GM04503 (cell line): ENCODE data around the gene TYMP.
"Not testable (repeated sequence)": the region's sequence is repeated elsewhere in the genome, so short reads cannot be mapped to it uniquely, and the experiment has no call there.

Source experiments
- DNase-seq: peaks from one replicate; pipeline ENCODE4 v3.0.0-alpha.2; 2012; ENCODE audit warnings: low read depth

The TYMP gene

GRCh38 chr22:50537765-50538164 lies 8.0 kb upstream of the TYMP start:
- DNase-seq = no peak

GRCh38 chr22:50536226-50536625 lies 6.4 kb upstream of the TYMP start:
- no peak for DNase-seq

GRCh38 chr22:50535113-50535512 lies 5.3 kb upstream of the TYMP start:
- DNase-seq = no peak

GRCh38 chr22:50533856-50534711 lies 4.3 kb upstream of the TYMP start:
- DNase-seq = not testable (repeated sequence)

GRCh38 chr22:50532824-50533796 lies 3.3 kb upstream of the TYMP start:
- DNase-seq = no peak

GRCh38 chr22:50531962-50532674 lies 2.3 kb upstream of the TYMP start:
- no peak for DNase-seq

- no peak for DNase-seq
Observed at GRCh38 chr22:50531546-50531961, 1.7 kb upstream of the TYMP start.

- DNase-seq = no peak
Observed at GRCh38 chr22:50530877-50531545, 1.2 kb upstream of the TYMP start.

GRCh38 chr22:50530580-50530876 lies 716 bp upstream of the TYMP start:
- DNase-seq = no peak

GRCh38 chr22:50529416-50529896 lies 356 bp downstream of the TYMP start:
- DNase-seq = no peak

- DNase-seq = no peak
Observed at GRCh38 chr22:50528682-50529415, 963 bp downstream of the TYMP start.

- no peak for DNase-seq
Observed at GRCh38 chr22:50527921-50528681, 1.7 kb downstream of the TYMP start.

- DNase-seq = no peak
Observed at GRCh38 chr22:50526834-50527801, 2.7 kb downstream of the TYMP start.

- DNase-seq = no peak
Observed at GRCh38 chr22:50526108-50526833, 3.5 kb downstream of the TYMP start.

GRCh38 chr22:50525858-50526107 lies 4.0 kb downstream of the TYMP start:
- DNase-seq = no peak

GRCh38 chr22:50525104-50525857 lies 4.5 kb downstream of the TYMP start, which contains the start of gene SCO2:
Gene SCO2, minus strand, starts transcription at chr22:50525598. Its CDS starts 1,187 bp downstream, at chr22:50524411.
- peak; percentile 66 for DNase-seq

- DNase-seq = no peak
Observed at GRCh38 chr22:50524676-50525103, 5.1 kb downstream of the TYMP start.
